Brain pericyte (primary cell): ENCODE measurements around the gene SCN3B.

ENCODE experiments used
- DNase-seq: peaks from one replicate; pipeline ENCODE4 v3.0.0-alpha.2; 2012; ENCODE audit warnings: low read depth, low spot score

Gene SCN3B

GRCh38 chr11:123653827-123654565 is 428 bp downstream of the SCN3B start:
- DNase-seq, result no peak

GRCh38 chr11:123653483-123653826 is 969 bp downstream of the SCN3B start:
- DNase-seq, result no peak

- DNase-seq, result no peak
Observed at GRCh38 chr11:123652599-123652998, 1.8 kb downstream of the SCN3B start.

- no peak for DNase-seq
Observed at GRCh38 chr11:123650901-123651300, 3.5 kb downstream of the SCN3B start.

- no peak for DNase-seq
Observed at GRCh38 chr11:123645286-123645975, 9.0 kb downstream of the SCN3B start.

GRCh38 chr11:123642435-123642834 is 12.0 kb downstream of the SCN3B start:
- no peak for DNase-seq

GRCh38 chr11:123641495-123641840 is 13.0 kb downstream of the SCN3B start:
- DNase-seq, result no peak

- no peak for DNase-seq
Observed at GRCh38 chr11:123640677-123641494, 13.5 kb downstream of the SCN3B start.

GRCh38 chr11:123640029-123640428 is 14.4 kb downstream of the SCN3B start:
- no peak for DNase-seq

GRCh38 chr11:123630126-123630608 is 24.3 kb downstream of the SCN3B start:
- DNase-seq, result no peak

GRCh38 chr11:123628936-123629683 is 25.3 kb downstream of the SCN3B start:
- no peak for DNase-seq

GRCh38 chr11:123624974-123625373 is 29.4 kb downstream of the SCN3B start:
- no peak for DNase-seq

- no peak for DNase-seq
Observed at GRCh38 chr11:123622576-123622975, 31.8 kb downstream of the SCN3B start.

- no peak for DNase-seq
Observed at GRCh38 chr11:123616505-123617198, 37.8 kb downstream of the SCN3B start.

GRCh38 chr11:123611698-123612097 is 42.7 kb downstream of the SCN3B start:
- no peak for DNase-seq

GRCh38 chr11:123608945-123609344 is 45.5 kb downstream of the SCN3B start:
- DNase-seq, result no peak

GRCh38 chr11:123608371-123608770 is 46.1 kb downstream of the SCN3B start:
- DNase-seq, result no peak

- no peak for DNase-seq
Observed at GRCh38 chr11:123607781-123608180, 46.6 kb downstream of the SCN3B start.

GRCh38 chr11:123603666-123604065 is 50.8 kb downstream of the SCN3B start:
- DNase-seq, result no peak

- no peak for DNase-seq
Observed at GRCh38 chr11:123601743-123602142, 52.7 kb downstream of the SCN3B start.

- no peak for DNase-seq
Observed at GRCh38 chr11:123601136-123601535, 53.3 kb downstream of the SCN3B start.
